Measurements from ENCODE around the gene FAM200C. TPM values are rescaled to one million over a fixed set of nuclear protein-coding genes. Genes with fewer than 3 reads are reported as not detected.

The FAM200C gene
- total RNA-seq, 6 experiments from 2014 or later = 0.56 to 1.2 (median 0.95) TPM

- H3K4me3 ChIP-seq = no peak overlapping the region
- peaks cover 0 to 3% (median 0%) of the 10 kb centered on the region in 4 donors for H3K4me1 ChIP-seq
- peak; percentile 56 to 76 (median 68) for ATAC-seq
- DNase-seq = no peak
- no peaks in the 10 kb centered on the region for H3K36me3 ChIP-seq
- no peak overlapping the region for H3K27ac ChIP-seq
- WGBS (ENCODE audit: insufficient coverage, low coverage, low lambda C conversion rate, missing lambda C conversion rate) = 15% methylated on average over 2 of the region's 8 CpGs
- no peak for TF ChIP-seq POLR2A (IDR thresholded peaks at IDR 0.05)
- TF ChIP-seq, protein P1, sequence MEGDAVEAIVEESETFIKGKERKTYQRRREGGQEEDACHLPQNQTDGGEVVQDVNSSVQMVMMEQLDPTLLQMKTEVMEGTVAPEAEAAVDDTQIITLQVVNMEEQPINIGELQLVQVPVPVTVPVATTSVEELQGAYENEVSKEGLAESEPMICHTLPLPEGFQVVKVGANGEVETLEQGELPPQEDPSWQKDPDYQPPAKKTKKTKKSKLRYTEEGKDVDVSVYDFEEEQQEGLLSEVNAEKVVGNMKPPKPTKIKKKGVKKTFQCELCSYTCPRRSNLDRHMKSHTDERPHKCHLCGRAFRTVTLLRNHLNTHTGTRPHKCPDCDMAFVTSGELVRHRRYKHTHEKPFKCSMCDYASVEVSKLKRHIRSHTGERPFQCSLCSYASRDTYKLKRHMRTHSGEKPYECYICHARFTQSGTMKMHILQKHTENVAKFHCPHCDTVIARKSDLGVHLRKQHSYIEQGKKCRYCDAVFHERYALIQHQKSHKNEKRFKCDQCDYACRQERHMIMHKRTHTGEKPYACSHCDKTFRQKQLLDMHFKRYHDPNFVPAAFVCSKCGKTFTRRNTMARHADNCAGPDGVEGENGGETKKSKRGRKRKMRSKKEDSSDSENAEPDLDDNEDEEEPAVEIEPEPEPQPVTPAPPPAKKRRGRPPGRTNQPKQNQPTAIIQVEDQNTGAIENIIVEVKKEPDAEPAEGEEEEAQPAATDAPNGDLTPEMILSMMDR (IDR thresholded peaks at IDR 0.05) = peak; percentile 40 to 55 (median 52)
- H3K27me3 ChIP-seq = no peaks in the 10 kb centered on the region
- intact Hi-C loops (cut with DNase I) = no loop called here
- H3K9me3 ChIP-seq = no peaks in the 10 kb centered on the region
Measured at GRCh38 chr5:160390787-160391696, 8.8 kb downstream of the FAM200C start.

DNA sequence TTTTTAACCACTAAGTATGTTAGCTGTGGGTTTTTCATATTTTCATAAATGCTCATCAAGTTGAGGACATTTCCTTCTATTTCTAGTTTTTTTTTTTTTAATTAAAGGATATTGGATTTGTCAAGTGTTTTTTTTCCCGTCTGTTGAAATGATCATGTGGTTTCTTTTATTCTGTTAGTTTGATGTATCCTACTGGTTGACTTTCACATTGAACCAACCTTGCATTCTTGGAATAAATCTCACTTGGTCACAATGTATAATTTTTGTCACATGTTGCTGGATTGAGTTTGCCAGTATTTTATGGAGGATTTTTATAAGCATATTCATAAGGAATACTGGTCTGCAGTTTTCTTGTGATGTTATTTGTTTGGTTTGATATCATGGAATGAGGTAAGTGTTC lies 12.4 kb downstream of the FAM200C start:
- WGBS (ENCODE audit: insufficient coverage, low coverage, low lambda C conversion rate, missing lambda C conversion rate) = 86% methylated on average over 1 of the region's 1 CpG
- DNase-seq = no peak
- no peak for ATAC-seq

GRCh38 chr5:160385496-160385895 lies 14.4 kb downstream of the FAM200C start:
- Histone ChIP-seq H3K4me3 (no peak overlapping the region), H3K4me1 (no peaks in the 10 kb centered on the region), H3K27me3 (no peaks in the 10 kb centered on the region), H3K27ac (no peak overlapping the region), H3K9me3 (no peaks in the 10 kb centered on the region), H3K36me3 (no peaks in the 10 kb centered on the region)
- ATAC-seq (no peak), DNase-seq (no peak)
- intact Hi-C loops (cut with DNase I) = no loop called here
- TF ChIP-seq POLR2A (IDR thresholded peaks at IDR 0.05) = no peak
- TF ChIP-seq, protein P1 (IDR thresholded peaks at IDR 0.05) = no peak

More for the DNA sequence above, 12.4 kb downstream of the FAM200C start:
- intact Hi-C loops (cut with DNase I) = no loop called here
- Histone ChIP-seq H3K27me3 (no peaks in the 10 kb centered on the region), H3K36me3 (no peaks in the 10 kb centered on the region), H3K27ac (no peak overlapping the region), H3K9me3 (no peaks in the 10 kb centered on the region), H3K4me1 (peaks cover 0 to 3% (median 0%) of the 10 kb centered on the region in 4 donors), H3K4me3 (no peak overlapping the region)
- TF ChIP-seq POLR2A (IDR thresholded peaks at IDR 0.05) = no peak
- TF ChIP-seq, protein P1 (IDR thresholded peaks at IDR 0.05) = no peak

GRCh38 chr5:160384681-160385080 lies 15.2 kb downstream of the FAM200C start:
- TF ChIP-seq, protein P1 (IDR thresholded peaks at IDR 0.05) = no peak
- TF ChIP-seq POLR2A (IDR thresholded peaks at IDR 0.05) = no peak
- Histone ChIP-seq H3K9me3 (no peaks in the 10 kb centered on the region), H3K27me3 (no peaks in the 10 kb centered on the region), H3K36me3 (no peaks in the 10 kb centered on the region), H3K4me3 (no peak overlapping the region), H3K27ac (no peak overlapping the region), H3K4me1 (no peaks in the 10 kb centered on the region)
- ATAC-seq (no peak), DNase-seq (no peak)
- 100% methylated on average over 1 of the region's 1 CpG for WGBS (ENCODE audit: insufficient coverage, low coverage, low lambda C conversion rate, missing lambda C conversion rate)
- intact Hi-C loops (cut with DNase I) = no loop called here
